Esophagus (tissue), 2 donors: ENCODE results near the gene PRX. TPM values are rescaled to one million over a fixed set of nuclear protein-coding genes. Genes with fewer than 3 reads are reported as not detected.

Source experiments
- H3K27ac ChIP-seq, 2 donors: one replicate each; pipeline ENCODE4 v1.5.1; 2013; ENCODE audit warnings: low read depth in 2 of 2, mild to moderate bottlenecking in 2 of 2, inconsistent platforms in 1 of 2, low read length in 1 of 2, moderate library complexity in 1 of 2
- H3K27me3 ChIP-seq, 2 donors: one replicate each; pipeline ENCODE4 v1.6.1; 2013; ENCODE audit warnings: low read length in 2 of 2, control low read depth in 1 of 2, mild to moderate bottlenecking in 1 of 2; ENCODE audit not compliant: insufficient read depth in 2 of 2, control insufficient read depth in 1 of 2
- H3K36me3 ChIP-seq, 2 donors: one replicate each; pipeline ENCODE4 v1.6.1; 2013; ENCODE audit warnings: low read length in 1 of 2; ENCODE audit not compliant: control insufficient read depth in 2 of 2, insufficient read depth in 2 of 2
- H3K4me1 ChIP-seq, 2 donors: one replicate each; pipeline ENCODE4 v1.6.1; 2013; ENCODE audit warnings: low read length in 1 of 2; ENCODE audit not compliant: control insufficient read depth in 2 of 2, insufficient read depth in 2 of 2
- H3K4me3 ChIP-seq, 2 donors: one replicate each; pipeline ENCODE4 v1.5.1; 2013; ENCODE audit warnings: low read length in 2 of 2, mild to moderate bottlenecking in 2 of 2, low read depth in 1 of 2, moderate library complexity in 1 of 2
- H3K9me3 ChIP-seq, 2 donors: one replicate each; pipeline ENCODE4 v1.6.1; 2013; ENCODE audit warnings: mild to moderate bottlenecking in 2 of 2, low read depth in 1 of 2, low read length in 1 of 2, moderate library complexity in 1 of 2; ENCODE audit not compliant: control insufficient read depth in 2 of 2, insufficient read depth in 1 of 2
- WGBS, 2 donors: extraction: QIAGEN DNeasy Blood & Tissue Kit; methylation state at CpG; one replicate each; pipeline ENCODE4 v1.1.7; 2013; 5-methylcytosine and 5-hydroxymethylcytosine counted together
- polyA plus RNA-seq, 2 donors: library from polyadenylated mRNA; stranded (reverse); fragments of 200-250 nt; gene quantifications; one replicate each; pipeline ENCODE4 v1.2.3, GENCODE V29; 2013
- donor health status: healthy with polysubstance abuse.
- donor health status: Bipolar disorder and iron deficiency.

Gene PRX
- polyA plus RNA-seq, 2 donors: 1.0 to 1.1 TPM

- Histone ChIP-seq H3K36me3 (no peaks in the 10 kb centered on the region), H3K4me3 (no peak overlapping the region), H3K9me3 (no peaks in the 10 kb centered on the region), H3K27ac (no peak overlapping the region), H3K4me1 (peaks cover 9 to 17% of the 10 kb centered on the region in 2 donors), H3K27me3 (no peaks in the 10 kb centered on the region)
- WGBS, 2 donors: 89 to 91% methylated on average over 41 of the region's 41 CpGs
Measured at GRCh38 chr19:40393894-40394815, 19.0 kb downstream of the PRX start.

- peak overlapping the region in 1 of 2 donors; percentile 27 for H3K27ac ChIP-seq
- no peaks in the 10 kb centered on the region for H3K9me3 ChIP-seq
- WGBS, 2 donors: 44 to 46% methylated on average over 9 of the region's 9 CpGs
- H3K36me3 ChIP-seq: no peaks in the 10 kb centered on the region
- peaks cover 5 to 15% of the 10 kb centered on the region in 2 donors for H3K4me1 ChIP-seq
- no peak overlapping the region for H3K4me3 ChIP-seq
- H3K27me3 ChIP-seq: no peaks in the 10 kb centered on the region
Measured at GRCh38 chr19:40392894-40393517, 20.2 kb downstream of the PRX start.

DNA sequence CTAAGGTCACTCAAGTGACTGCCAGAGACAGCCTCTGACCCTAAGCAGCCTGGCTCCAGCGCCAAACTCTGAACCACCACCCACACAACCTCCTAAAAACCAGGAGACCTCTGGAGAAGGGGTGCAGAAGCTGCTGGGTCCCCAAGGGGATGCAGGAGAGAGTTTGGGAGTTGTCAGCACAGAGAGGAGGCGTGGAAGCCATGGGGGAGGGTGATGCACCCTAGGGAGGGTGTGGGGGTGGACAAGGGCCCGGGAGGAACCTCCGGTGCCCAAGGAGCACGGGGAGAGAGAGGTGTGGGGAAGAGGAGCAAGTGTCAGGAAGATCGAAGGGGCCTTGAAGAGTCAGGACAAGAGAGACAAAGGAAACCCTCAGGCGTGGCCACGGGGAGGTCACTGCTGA, 21.1 kb downstream of the PRX start:
- H3K9me3 ChIP-seq: no peaks in the 10 kb centered on the region
- no peak overlapping the region for H3K4me3 ChIP-seq
- no peaks in the 10 kb centered on the region for H3K27me3 ChIP-seq
- H3K4me1 ChIP-seq: peaks cover 5 to 15% of the 10 kb centered on the region in 2 donors
- 66 to 68% methylated on average over 8 of the region's 8 CpGs for WGBS, 2 donors
- no peaks in the 10 kb centered on the region for H3K36me3 ChIP-seq
- H3K27ac ChIP-seq: no peak overlapping the region

DNA sequence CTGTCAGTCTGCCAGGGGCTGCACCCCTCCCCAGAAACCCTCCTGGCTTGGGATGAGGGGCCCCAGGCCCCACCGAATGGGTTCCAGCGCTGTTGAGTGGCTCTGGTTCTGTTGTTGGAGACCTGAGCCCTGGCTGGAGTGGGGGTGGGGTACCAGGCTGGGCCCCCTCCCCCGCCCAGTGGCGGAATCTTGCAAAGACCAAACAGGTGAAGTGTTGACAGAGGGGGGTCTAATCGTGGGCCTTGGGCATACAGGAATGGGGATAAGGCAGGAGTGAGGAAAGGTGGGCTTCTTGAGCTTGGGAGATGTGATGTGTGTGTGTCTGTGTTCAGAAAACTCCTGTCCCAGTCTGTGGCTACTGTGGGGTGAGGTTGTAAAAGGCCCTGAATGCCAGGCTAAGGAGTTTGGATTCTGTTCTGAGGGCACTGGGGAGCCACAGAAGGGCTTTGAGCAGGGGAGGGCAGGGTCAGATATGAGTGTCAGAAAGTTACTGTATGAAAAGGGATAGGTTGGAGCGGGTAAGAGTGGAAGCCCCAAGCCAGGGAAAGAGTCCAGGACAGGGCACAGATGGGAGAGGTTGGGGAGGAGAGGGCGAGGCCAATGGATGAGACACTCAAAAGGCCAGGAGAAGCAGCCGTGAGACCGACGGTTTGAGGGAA, 23.0 kb downstream of the PRX start, which contains the start of gene HIPK4:
TSS of gene HIPK4 (minus strand) at position 98 of the 659 bp plus-strand sequence. CDS start 279 bp downstream, outside the sequence.
- WGBS, 2 donors: 87% methylated on average over 10 of the region's 10 CpGs
- Histone ChIP-seq H3K27me3 (no peaks in the 10 kb centered on the region), H3K9me3 (no peaks in the 10 kb centered on the region), H3K36me3 (no peaks in the 10 kb centered on the region), H3K4me1 (peaks cover 5 to 15% of the 10 kb centered on the region in 2 donors), H3K4me3 (no peak within 1 kb of the TSS), H3K27ac (no peak within 1 kb of the TSS)

DNA sequence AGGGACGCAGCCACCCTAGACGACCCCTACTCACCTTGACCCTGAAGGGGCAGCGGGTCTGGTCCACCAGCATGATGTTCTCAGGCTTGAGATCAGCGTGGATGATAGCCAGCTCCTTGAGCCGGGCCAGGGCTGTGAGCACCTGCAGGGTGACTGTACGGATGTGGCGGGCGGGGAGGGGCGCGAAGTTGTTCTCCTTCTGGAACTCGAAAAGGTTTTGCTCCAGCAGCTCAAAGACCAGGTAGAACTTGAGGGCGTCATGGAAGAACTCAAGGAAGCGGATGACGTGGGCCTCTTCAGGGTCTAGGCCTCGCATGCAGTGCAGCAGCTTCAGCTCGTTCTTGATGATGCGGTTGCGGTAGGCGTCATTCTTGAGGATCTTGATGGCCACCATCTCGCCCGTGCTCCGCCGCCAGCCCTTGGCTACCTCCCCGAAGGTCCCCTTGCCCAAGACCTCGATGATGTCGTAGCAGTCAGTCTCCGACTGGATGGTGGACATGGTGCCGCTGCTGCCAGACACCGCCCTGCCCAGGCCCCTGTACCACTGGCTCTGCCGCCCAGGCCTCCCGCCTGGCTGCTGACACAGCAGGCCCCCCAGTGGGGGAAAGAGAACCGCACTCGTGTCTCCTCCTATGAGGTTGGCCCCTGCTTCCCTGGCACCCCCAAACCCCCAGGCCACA, 23.6 kb downstream of the PRX start:
- no peaks in the 10 kb centered on the region for H3K36me3 ChIP-seq
- H3K9me3 ChIP-seq: no peaks in the 10 kb centered on the region
- H3K27ac ChIP-seq: no peak overlapping the region
- H3K4me3 ChIP-seq: no peak overlapping the region
- no peaks in the 10 kb centered on the region for H3K27me3 ChIP-seq
- WGBS, 2 donors: 95 to 96% methylated on average over 33 of the region's 33 CpGs
- H3K4me1 ChIP-seq: peaks cover 5 to 15% of the 10 kb centered on the region in 2 donors

- 70 to 74% methylated on average over 3 of the region's 3 CpGs for WGBS, 2 donors
- Histone ChIP-seq H3K9me3 (no peaks in the 10 kb centered on the region), H3K27ac (no peak overlapping the region), H3K4me1 (peaks cover 5 to 15% of the 10 kb centered on the region in 2 donors), H3K4me3 (no peak overlapping the region), H3K27me3 (no peaks in the 10 kb centered on the region), H3K36me3 (no peaks in the 10 kb centered on the region)
Measured at GRCh38 chr19:40388481-40388880, 24.7 kb downstream of the PRX start.

- no peaks in the 10 kb centered on the region for H3K27me3 ChIP-seq
- no peak overlapping the region for H3K27ac ChIP-seq
- H3K4me1 ChIP-seq: peaks cover 0 to 2% of the 10 kb centered on the region in 2 donors
- no peaks in the 10 kb centered on the region for H3K36me3 ChIP-seq
- no peaks in the 10 kb centered on the region for H3K9me3 ChIP-seq
- 91 to 94% methylated on average over 10 of the region's 10 CpGs for WGBS, 2 donors
- H3K4me3 ChIP-seq: no peak overlapping the region
Measured at GRCh38 chr19:40387155-40387554, 26.0 kb downstream of the PRX start.

GRCh38 chr19:40383668-40384248, 29.4 kb downstream of the PRX start:
- Histone ChIP-seq H3K36me3 (peaks cover 0 to 10% of the 10 kb centered on the region in 2 donors), H3K4me1 (no peaks in the 10 kb centered on the region), H3K27me3 (no peaks in the 10 kb centered on the region), H3K9me3 (no peaks in the 10 kb centered on the region), H3K4me3 (no peak overlapping the region), H3K27ac (no peak overlapping the region)
- 83 to 86% methylated on average over 28 of the region's 28 CpGs for WGBS, 2 donors

- Histone ChIP-seq H3K4me3 (no peak overlapping the region), H3K36me3 (peaks cover 7 to 23% of the 10 kb centered on the region in 2 donors), H3K9me3 (no peaks in the 10 kb centered on the region), H3K27me3 (no peaks in the 10 kb centered on the region), H3K4me1 (no peaks in the 10 kb centered on the region), H3K27ac (no peak overlapping the region)
- WGBS, 2 donors: 75 to 85% methylated on average over 3 of the region's 3 CpGs
Measured at GRCh38 chr19:40381321-40381720, 31.9 kb downstream of the PRX start.
